HG03103 (cell line): Measurements from ENCODE around the gene NCBP1.
"Not testable (repeated sequence)": the region's sequence is repeated elsewhere in the genome, so short reads cannot be mapped to it uniquely, and the experiment has no call there.

Source experiments
- ATAC-seq: cut with Tn5 transposase; IDR thresholded peaks from one replicate; pipeline ENCODE4 v1.9.1; 2021; ENCODE audit warnings: low read depth; ENCODE audit not compliant: unreplicated experiment

The NCBP1 gene

GRCh38 chr9:97622483-97622882 is 11.1 kb upstream of the NCBP1 start:
- not testable (repeated sequence) for ATAC-seq

GRCh38 chr9:97623946-97624345 is 9.7 kb upstream of the NCBP1 start:
- no peak for ATAC-seq

DNA sequence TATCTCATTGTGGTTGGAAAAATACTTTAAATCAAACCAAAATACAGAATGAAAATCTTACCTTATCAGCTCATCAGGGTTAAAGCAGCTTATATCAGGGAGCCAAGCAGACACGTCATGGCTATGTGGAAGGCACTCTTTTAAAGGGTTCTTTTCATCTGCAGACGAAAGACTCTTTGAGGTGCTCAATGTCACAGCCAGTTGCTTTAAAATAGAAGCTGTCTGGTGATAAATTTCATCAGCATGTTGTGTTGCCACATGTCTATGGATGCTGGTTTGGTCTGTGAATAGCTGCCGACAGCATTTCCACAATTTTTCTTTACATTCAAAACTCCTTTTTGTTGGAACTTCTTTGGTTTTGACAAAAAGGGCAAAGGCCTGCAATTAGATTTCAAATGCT is 8.0 kb upstream of the NCBP1 start:
- no peak for ATAC-seq

DNA sequence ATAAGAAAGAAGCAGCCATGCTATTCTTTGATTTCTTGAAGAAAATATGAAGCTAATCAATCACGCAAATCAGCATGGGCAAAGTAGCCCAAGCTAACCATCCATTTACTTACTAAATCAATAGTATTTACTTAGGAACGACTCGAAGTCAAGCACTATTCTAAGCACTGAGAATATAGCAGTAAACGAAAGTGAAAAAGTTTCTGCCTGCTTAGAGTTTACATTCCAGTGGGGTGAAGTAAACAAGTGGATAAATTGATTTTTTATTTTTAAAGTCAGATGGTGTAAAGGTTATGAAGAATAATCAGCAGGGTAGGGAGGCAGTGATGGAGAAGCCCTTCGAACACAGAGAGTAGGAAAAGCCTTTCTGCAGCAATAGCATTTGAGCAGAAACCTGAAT is 6.0 kb upstream of the NCBP1 start:
- ATAC-seq, result no peak

- ATAC-seq, result no peak
These were observed 5.0 kb upstream of the NCBP1 start for GRCh38 chr9:97628668-97629067.

- no peak for ATAC-seq
These were observed 4.5 kb upstream of the NCBP1 start for GRCh38 chr9:97629156-97629555.

DNA sequence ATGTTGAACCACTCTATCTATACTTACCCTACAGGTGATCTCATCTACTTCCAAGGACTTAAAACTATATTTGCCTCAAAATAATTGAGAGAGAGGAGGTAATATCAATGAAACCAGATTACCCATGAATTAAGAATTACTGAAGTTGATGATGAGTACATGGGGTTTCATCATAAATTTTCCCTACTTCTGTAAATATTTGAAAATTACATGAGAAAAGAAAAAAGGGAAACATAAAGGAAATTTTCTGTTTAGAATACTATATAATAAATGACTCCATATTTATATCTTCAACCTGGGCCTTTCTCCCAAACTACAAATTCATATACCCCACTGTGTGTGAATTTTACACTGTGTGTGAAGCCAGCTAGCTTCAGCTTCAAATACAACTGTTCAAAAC is 3.0 kb upstream of the NCBP1 start:
- no peak for ATAC-seq

DNA sequence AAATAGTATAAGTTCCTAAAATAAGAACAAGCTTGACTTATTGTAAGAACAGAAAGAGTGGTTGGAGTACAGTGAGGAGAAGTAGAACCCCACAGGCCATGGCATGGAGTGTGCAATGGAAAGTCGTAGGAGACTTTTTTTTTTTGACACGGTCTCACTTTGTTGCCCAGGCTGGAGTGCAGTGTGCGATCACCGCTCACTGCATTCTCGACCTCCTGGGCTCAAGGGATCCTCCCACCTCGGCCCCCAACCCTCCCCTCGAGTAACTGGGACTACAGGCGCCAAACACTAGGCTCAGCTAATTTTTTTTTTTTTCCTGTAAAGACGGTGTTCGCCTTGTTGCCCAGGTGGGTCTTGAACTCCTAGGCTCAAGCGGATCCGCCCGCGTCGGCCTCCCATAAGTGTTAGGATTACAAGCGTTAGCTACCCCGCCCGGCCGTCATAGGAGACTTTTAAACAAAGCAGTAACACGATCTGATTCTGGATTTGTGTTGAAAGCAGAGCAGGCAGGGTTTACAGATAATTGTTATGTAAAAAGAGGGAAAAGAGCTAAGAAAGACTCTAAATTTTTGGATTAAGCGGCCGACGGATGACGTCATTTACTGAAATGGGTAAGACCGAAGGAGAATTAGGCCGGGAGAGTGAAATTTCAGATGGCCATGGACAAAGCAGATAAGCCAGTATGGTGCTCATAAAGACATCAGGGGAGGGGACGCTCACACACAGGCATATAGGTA is 1.2 kb upstream of the NCBP1 start:
- ATAC-seq, result peak; percentile 1

DNA sequence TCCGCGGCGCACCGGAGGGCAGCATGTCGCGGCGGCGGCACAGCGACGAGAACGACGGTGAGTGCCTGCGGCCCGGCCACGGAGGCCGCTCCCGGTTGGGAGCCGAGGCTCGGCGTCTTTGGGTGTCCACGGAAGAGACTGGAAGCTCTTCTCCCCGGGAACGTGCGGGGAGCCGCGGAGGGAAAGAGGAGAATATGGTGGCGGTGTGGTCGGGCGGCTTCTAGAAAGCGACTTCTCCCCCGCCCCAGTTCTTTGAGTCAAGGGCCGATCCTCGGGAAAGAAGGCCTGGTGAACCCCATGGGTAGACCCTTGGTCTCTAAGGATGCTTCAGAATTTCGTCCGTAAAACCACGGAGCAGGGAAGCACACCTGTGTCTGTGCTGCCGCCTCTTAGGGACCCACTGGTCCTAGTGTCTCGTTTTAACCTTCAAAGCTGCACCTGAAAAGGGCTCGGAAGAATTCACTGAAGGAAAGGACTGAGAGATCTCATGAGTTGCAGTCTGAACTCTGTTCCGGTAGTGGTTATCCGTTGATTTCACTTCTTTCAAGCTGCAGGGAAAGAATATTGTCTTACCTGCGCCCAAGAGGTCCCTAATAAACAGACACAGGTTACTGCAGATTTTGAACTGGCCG is 354 bp downstream of the NCBP1 start:
- ATAC-seq, result no peak

DNA sequence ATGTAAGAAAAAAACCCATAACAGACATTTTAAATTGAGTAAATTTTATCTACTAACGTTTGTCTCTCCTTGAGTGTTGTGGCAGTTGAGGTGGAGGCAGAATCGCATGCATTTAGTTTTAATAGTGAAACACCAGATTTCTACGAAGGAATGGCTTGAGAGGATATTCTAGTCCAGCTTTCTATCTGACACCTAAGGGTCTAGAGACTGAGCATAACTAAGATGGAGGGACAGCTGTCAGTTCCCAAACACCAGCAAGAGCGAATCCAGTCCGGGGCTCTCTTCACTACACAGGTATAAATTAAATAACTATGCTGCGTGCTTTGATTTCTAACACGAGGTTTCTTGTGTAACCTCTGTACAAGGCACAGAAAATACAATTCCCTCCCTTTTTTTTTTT is 1.4 kb downstream of the NCBP1 start:
- ATAC-seq, result no peak

GRCh38 chr9:97636903-97637302 is 3.3 kb downstream of the NCBP1 start:
- no peak for ATAC-seq

- no peak for ATAC-seq
These were observed 5.0 kb downstream of the NCBP1 start for GRCh38 chr9:97638666-97639065.

DNA sequence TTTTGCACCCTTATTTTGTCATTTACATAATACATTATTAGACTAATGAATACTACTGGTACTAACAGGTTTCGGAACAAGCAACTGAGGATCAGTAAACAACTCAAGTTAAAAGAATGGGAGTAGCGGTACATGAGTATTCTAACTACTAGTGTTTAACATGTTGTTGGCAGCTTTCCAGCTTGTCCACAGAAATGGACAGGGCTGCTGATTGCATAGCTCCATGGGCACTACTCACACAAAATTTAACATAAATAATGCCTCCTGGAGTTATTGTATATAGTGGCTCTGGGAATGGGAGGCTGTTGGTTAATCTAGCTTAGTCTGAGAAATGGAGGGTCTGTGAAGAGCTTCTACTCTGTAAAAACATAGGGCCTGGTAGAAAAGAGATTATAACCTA is 6.7 kb downstream of the NCBP1 start:
- no peak for ATAC-seq

- ATAC-seq, result no peak
These were observed 12.1 kb downstream of the NCBP1 start for GRCh38 chr9:97645720-97646119.

GRCh38 chr9:97647996-97648395 is 14.4 kb downstream of the NCBP1 start:
- ATAC-seq, result no peak

GRCh38 chr9:97651646-97652045 is 18.0 kb downstream of the NCBP1 start:
- ATAC-seq, result no peak

DNA sequence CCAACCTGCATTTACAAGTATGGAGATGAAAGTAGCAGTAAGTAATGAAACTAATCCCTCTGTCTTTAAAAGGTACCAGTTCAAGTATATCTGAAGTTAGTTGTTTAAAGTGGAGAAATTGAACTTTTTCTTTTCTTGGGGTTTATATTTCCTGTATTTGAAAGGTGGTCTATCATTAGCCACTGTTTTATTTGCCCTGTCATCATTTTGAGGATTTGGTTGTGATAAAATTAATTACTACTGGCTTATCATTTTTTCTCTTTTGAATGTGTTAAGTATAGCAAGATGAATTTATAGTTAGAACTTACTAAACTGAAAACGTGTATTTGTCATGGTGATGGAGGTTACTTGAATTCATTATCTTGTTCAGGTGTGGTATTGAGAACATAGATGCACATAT is 25.1 kb downstream of the NCBP1 start:
- ATAC-seq, result no peak

DNA sequence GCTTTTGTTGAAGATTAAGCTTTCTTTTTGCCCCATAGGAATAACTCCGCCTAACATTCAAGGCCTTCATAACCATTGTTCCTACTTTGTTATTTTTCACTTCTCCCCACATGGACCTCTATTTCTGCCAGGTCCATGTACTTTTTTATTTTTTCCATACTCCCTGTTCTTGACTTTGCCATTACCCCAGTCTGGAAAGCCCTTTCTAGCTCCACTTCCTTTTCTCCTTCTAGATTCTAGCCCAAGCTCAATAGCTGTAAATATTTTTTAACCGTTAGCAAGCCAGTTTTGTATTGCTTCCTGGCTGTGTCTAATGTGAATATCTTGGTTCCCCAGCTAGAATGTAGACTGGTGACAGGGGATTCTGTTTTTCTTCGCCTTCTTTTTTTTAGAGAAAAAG is 26.1 kb downstream of the NCBP1 start:
- no peak for ATAC-seq

GRCh38 chr9:97660340-97660739 is 26.7 kb downstream of the NCBP1 start:
- no peak for ATAC-seq

GRCh38 chr9:97660847-97661246 is 27.2 kb downstream of the NCBP1 start:
- no peak for ATAC-seq

- no peak for ATAC-seq
These were observed 32.1 kb downstream of the NCBP1 start for GRCh38 chr9:97665742-97666141.

- no peak for ATAC-seq
These were observed 33.5 kb downstream of the NCBP1 start for GRCh38 chr9:97666907-97667686.
